Uterus (tissue), 2 donors: ENCODE results near the gene ARSA.

ENCODE experiments used
- CTCF ChIP-seq, 4 experiments: fragments of 200-600 bp in 2 of 4; fragments of 450-650 bp in 2 of 4; sonication (generic) in 2 of 4; IDR thresholded peaks; one replicate each; pipeline ENCODE4 v1.5.1; 2016 to 2019; ENCODE audit warnings: antibody characterized with exemption in 4 of 4, mild to moderate bottlenecking in 2 of 4, moderate library complexity in 1 of 4
- POLR2A ChIP-seq, 2 donors: fragments of 450-650 bp; IDR thresholded peaks; one replicate each; pipeline ENCODE4 v1.6.1; 2016; ENCODE audit warnings: antibody characterized with exemption in 2 of 2, mild to moderate bottlenecking in 1 of 2, moderate library complexity in 1 of 2

GRCh38 chr22:50672471-50673230, 44.7 kb upstream of the ARSA start, which contains the start of gene SHANK3:
- no peak for TF ChIP-seq CTCF (IDR thresholded peaks at IDR 0.05)
- peak in 1 of 2 donors; percentile 35 for TF ChIP-seq POLR2A (IDR thresholded peaks at IDR 0.05)
